Mesenchymal stem cell (in vitro differentiated cells and primary cell): Measurements from ENCODE around the gene ROBO1.

Source experiments
- DNase-seq: peaks from one replicate; pipeline ENCODE4 v3.0.0-alpha.2; 2013
- H2AFZ ChIP-seq: one replicate; pipeline ENCODE4 v1.6.1; 2013; ENCODE audit warnings: low read depth, mild to moderate bottlenecking, control low read depth, inconsistent platforms, low read length, moderate library complexity
- H2AK5ac ChIP-seq: 2 replicates; pipeline ENCODE4 v1.6.1; 2013; ENCODE audit warnings: low read length, moderate library complexity, mild to moderate bottlenecking, inconsistent platforms; ENCODE audit not compliant: severe bottlenecking
- H2BK120ac ChIP-seq: one replicate; pipeline ENCODE4 v1.6.1; 2013; ENCODE audit warnings: low read depth, mild to moderate bottlenecking, inconsistent platforms, low read length, moderate library complexity
- H2BK12ac ChIP-seq, 2 experiments: one replicate each; pipeline ENCODE4 v1.6.1; 2013; ENCODE audit warnings: inconsistent platforms in 2 of 2, low read length in 2 of 2, mild to moderate bottlenecking in 2 of 2, moderate library complexity in 2 of 2, control low read depth in 1 of 2
- H2BK15ac ChIP-seq: one replicate; pipeline ENCODE4 v1.6.1; 2013; ENCODE audit warnings: mild to moderate bottlenecking, low read depth, inconsistent platforms; ENCODE audit not compliant: poor library complexity, severe bottlenecking
- H2BK5ac ChIP-seq: 2 replicates; pipeline ENCODE4 v1.6.1; 2013; ENCODE audit warnings: low read depth, mild to moderate bottlenecking, low read length, control low read depth, inconsistent platforms; ENCODE audit not compliant: poor library complexity, severe bottlenecking
- H3K14ac ChIP-seq, 2 experiments: one replicate each; pipeline ENCODE4 v1.6.1; 2013; ENCODE audit warnings: inconsistent platforms in 2 of 2, low read length in 2 of 2, control low read depth in 1 of 2, mild to moderate bottlenecking in 1 of 2, moderate library complexity in 1 of 2
- H3K18ac ChIP-seq, 2 experiments: one replicate each; pipeline ENCODE4 v1.6.1; 2013; ENCODE audit warnings: inconsistent platforms in 2 of 2, low read length in 2 of 2, control low read depth in 1 of 2, low read depth in 1 of 2, mild to moderate bottlenecking in 1 of 2
- H3K23ac ChIP-seq, 2 experiments: one replicate each; pipeline ENCODE4 v1.6.1; 2013; ENCODE audit warnings: inconsistent platforms in 2 of 2, low read length in 2 of 2, mild to moderate bottlenecking in 2 of 2, moderate library complexity in 2 of 2, control low read depth in 1 of 2
- H3K27ac ChIP-seq: 2 replicates; pipeline ENCODE4 v1.5.1; 2013; ENCODE audit warnings: mild to moderate bottlenecking, moderate library complexity, low read length, control low read depth, inconsistent platforms; ENCODE audit not compliant: poor library complexity, severe bottlenecking
- H3K27me3 ChIP-seq, 2 experiments: 2 replicates each; pipeline versions ENCODE4 v1.6.1 to v1.7.0; 2013; ENCODE audit warnings: low read length in 2 of 2, mild to moderate bottlenecking in 2 of 2, moderate library complexity in 2 of 2, control low read depth in 1 of 2, inconsistent platforms in 1 of 2; ENCODE audit not compliant: control insufficient read depth in 1 of 2, insufficient read depth in 1 of 2
- H3K36me3 ChIP-seq, 2 experiments: 2 replicates each; pipeline versions ENCODE4 v1.6.1 to v1.7.0; 2013; ENCODE audit warnings: low read length in 2 of 2, control low read depth in 1 of 2, inconsistent platforms in 1 of 2, low read depth in 1 of 2, mild to moderate bottlenecking in 1 of 2; ENCODE audit not compliant: insufficient read depth in 2 of 2, control insufficient read depth in 1 of 2
- H3K4ac ChIP-seq, 2 experiments: one replicate each; pipeline ENCODE4 v1.6.1; 2013; ENCODE audit warnings: inconsistent platforms in 2 of 2, low read length in 2 of 2, mild to moderate bottlenecking in 2 of 2, moderate library complexity in 2 of 2, control low read depth in 1 of 2, low read depth in 1 of 2
- H3K4me1 ChIP-seq: 2 replicates; pipeline ENCODE4 v1.6.1; 2013; ENCODE audit warnings: low read depth, low read length, control low read depth; ENCODE audit not compliant: control insufficient read depth, insufficient read depth
- H3K4me2 ChIP-seq: 2 replicates; pipeline ENCODE4 v1.6.1; 2013; ENCODE audit warnings: low read length, mild to moderate bottlenecking, inconsistent platforms; ENCODE audit not compliant: poor library complexity, severe bottlenecking
- H3K4me3 ChIP-seq, 2 experiments: 2 replicates each; pipeline versions ENCODE4 v1.5.1 to v1.7.0; 2013; ENCODE audit warnings: low read length in 2 of 2, mild to moderate bottlenecking in 2 of 2, control low read depth in 1 of 2, low read depth in 1 of 2; ENCODE audit not compliant: insufficient read depth in 1 of 2
- H3K79me1 ChIP-seq: replicated peaks from 2 replicates; pipeline ENCODE4 v1.6.1; 2013; ENCODE audit warnings: mild to moderate bottlenecking, control low read depth, low read length, inconsistent platforms; ENCODE audit not compliant: poor library complexity, severe bottlenecking
- H3K9ac ChIP-seq: 2 replicates; pipeline ENCODE4 v1.7.0; 2013; ENCODE audit warnings: mild to moderate bottlenecking, low read length, moderate library complexity
- H3K9me3 ChIP-seq: 2 replicates; pipeline ENCODE4 v1.7.0; 2013; ENCODE audit warnings: mild to moderate bottlenecking, low read length; ENCODE audit not compliant: control insufficient read depth
- H4K8ac ChIP-seq: one replicate; pipeline ENCODE4 v1.6.1; 2013; ENCODE audit warnings: inconsistent platforms, mild to moderate bottlenecking, low read length, moderate library complexity
- H4K91ac ChIP-seq: one replicate; pipeline ENCODE4 v1.6.1; 2013; ENCODE audit warnings: mild to moderate bottlenecking, low read length, inconsistent platforms
- WGBS: methylation state at CpG from one replicate; pipeline ENCODE4 v1.1.7; 2013; ENCODE audit warnings: mixed read lengths; 5-methylcytosine and 5-hydroxymethylcytosine counted together

ROBO1 gene

DNA sequence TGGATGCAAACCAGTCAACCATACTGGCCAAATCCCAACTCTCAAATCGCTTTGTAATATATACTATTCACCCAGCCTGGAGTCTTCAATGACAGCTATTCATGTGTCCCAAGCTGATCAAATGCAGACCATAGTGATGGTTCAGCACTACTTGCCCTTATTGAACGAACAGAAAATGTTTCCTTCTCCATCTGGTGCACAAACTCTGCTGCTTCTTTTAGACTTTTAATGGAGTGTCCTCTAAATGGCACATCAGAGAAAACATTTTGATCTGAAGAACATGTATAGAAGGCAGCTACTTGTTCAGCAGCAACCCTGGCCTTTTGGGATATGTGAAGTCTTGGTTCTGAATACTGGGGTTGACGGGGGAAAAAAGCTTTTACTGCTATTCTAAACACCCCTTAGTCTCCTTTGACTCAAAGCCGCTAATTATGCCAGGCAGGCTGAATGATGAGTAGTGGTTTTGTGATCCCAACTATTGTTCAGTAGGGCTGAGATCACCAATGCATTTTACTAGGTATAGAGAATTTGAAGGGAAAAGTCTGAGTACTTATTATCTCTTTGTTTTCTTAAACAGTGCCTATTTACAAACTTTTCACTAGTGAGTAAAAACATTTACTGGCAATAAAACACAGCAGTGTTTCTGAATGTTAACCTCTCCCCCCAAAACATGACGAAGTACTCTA lies 781.2 kb downstream of the ROBO1 start:
- H2AFZ ChIP-seq = no peak overlapping the region
- H3K27me3 ChIP-seq = no peaks in the 10 kb centered on the region
- H3K18ac ChIP-seq = no peak overlapping the region
- H3K79me1 ChIP-seq = peaks cover 15% of the 10 kb centered on the region
- no peak overlapping the region for H3K27ac ChIP-seq
- H3K4me1 ChIP-seq = peaks cover under 1% of the 10 kb centered on the region
- DNase-seq = no peak
- no peak overlapping the region for H2BK15ac ChIP-seq
- H4K8ac ChIP-seq = no peak overlapping the region
- H3K4me2 ChIP-seq = no peak overlapping the region
- peaks cover 3% of the 10 kb centered on the region for H3K9me3 ChIP-seq
- H3K4ac ChIP-seq = no peak overlapping the region
- H3K36me3 ChIP-seq = no peaks in the 10 kb centered on the region
- no peak overlapping the region for H2BK120ac ChIP-seq
- H3K9ac ChIP-seq = no peak overlapping the region
- H4K91ac ChIP-seq = no peak overlapping the region
- H3K14ac ChIP-seq = no peak overlapping the region
- H2BK12ac ChIP-seq = no peak overlapping the region
- no peak overlapping the region for H2BK5ac ChIP-seq
- H3K23ac ChIP-seq = no peak overlapping the region
- no peak overlapping the region for H3K4me3 ChIP-seq
- WGBS = 47% methylated on average over 4 of the region's 5 CpGs
- no peak overlapping the region for H2AK5ac ChIP-seq

DNA sequence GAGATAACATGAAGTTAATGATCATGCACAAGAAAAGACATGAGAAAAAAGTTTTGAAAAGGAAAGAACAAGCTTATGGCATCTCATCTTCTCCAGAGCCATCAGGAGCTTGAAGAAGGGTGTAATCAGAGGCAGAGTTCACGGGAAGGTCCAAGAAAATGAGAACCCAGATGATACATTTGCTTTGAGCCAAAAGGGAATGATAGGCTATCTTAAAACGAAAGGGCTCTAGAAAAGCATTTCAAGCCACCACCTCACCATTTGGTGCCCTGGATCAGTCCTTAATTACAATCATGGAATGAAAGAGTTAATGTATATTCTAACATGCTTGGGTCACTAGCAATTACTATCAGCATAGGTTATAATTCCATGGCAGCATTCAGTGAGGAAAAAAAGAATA lies 781.8 kb downstream of the ROBO1 start:
- H3K27ac ChIP-seq = no peak overlapping the region
- peaks cover 12% of the 10 kb centered on the region for H3K79me1 ChIP-seq
- no peak overlapping the region for H4K8ac ChIP-seq
- no peak overlapping the region for H3K4ac ChIP-seq
- no peaks in the 10 kb centered on the region for H3K27me3 ChIP-seq
- no peak overlapping the region for H3K4me3 ChIP-seq
- no peaks in the 10 kb centered on the region for H3K9me3 ChIP-seq
- no peak for DNase-seq
- no peak overlapping the region for H2BK120ac ChIP-seq
- no peak overlapping the region for H3K9ac ChIP-seq
- H3K36me3 ChIP-seq = no peaks in the 10 kb centered on the region
- no peak overlapping the region for H3K14ac ChIP-seq
- H2AK5ac ChIP-seq = no peak overlapping the region
- H4K91ac ChIP-seq = no peak overlapping the region
- no peak overlapping the region for H2BK15ac ChIP-seq
- no peak overlapping the region for H2AFZ ChIP-seq
- H3K4me1 ChIP-seq = peaks cover 1% of the 10 kb centered on the region
- H2BK12ac ChIP-seq = no peak overlapping the region
- H3K23ac ChIP-seq = no peak overlapping the region
- H2BK5ac ChIP-seq = no peak overlapping the region
- H3K4me2 ChIP-seq = no peak overlapping the region
- no peak overlapping the region for H3K18ac ChIP-seq
- WGBS = 88% methylated on average over 1 of the region's 2 CpGs

DNA sequence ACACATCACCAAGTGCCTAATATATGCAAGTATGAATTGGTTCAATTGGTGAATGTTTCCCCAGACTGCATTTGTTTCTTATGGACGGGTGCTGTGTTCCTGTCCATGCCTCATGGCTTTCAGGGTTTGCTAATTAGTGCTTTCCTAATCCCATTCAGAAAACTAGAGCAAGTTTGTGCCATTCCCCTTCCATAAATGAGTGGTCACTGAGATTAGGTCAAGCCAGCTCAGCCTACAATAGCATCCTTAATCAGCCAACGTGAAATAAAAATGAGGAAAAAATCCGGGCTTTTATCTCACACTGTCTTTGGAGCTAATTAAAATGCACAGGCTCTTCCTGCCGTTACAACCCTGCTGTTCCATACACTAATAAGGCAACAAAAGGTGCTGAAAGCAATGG lies 788.8 kb downstream of the ROBO1 start:
- H3K4me1 ChIP-seq = peaks cover 1% of the 10 kb centered on the region
- no peaks in the 10 kb centered on the region for H3K36me3 ChIP-seq
- H3K14ac ChIP-seq = peak overlapping the region in 1 of 2 experiments; percentile 8
- H3K27ac ChIP-seq = no peak overlapping the region
- H3K27me3 ChIP-seq = no peaks in the 10 kb centered on the region
- no peak overlapping the region for H2BK15ac ChIP-seq
- no peak overlapping the region for H4K8ac ChIP-seq
- no peak overlapping the region for H3K4me2 ChIP-seq
- peaks cover 11% of the 10 kb centered on the region for H3K79me1 ChIP-seq
- no peak overlapping the region for H2BK5ac ChIP-seq
- DNase-seq = no peak
- H2AK5ac ChIP-seq = no peak overlapping the region
- H3K18ac ChIP-seq = no peak overlapping the region
- WGBS = 38% methylated on average over 3 of the region's 4 CpGs
- no peak overlapping the region for H2BK12ac ChIP-seq
- no peak overlapping the region for H3K4me3 ChIP-seq
- no peak overlapping the region for H4K91ac ChIP-seq
- no peak overlapping the region for H3K23ac ChIP-seq
- H3K9ac ChIP-seq = no peak overlapping the region
- no peak overlapping the region for H2AFZ ChIP-seq
- no peak overlapping the region for H3K4ac ChIP-seq
- no peaks in the 10 kb centered on the region for H3K9me3 ChIP-seq
- no peak overlapping the region for H2BK120ac ChIP-seq

DNA sequence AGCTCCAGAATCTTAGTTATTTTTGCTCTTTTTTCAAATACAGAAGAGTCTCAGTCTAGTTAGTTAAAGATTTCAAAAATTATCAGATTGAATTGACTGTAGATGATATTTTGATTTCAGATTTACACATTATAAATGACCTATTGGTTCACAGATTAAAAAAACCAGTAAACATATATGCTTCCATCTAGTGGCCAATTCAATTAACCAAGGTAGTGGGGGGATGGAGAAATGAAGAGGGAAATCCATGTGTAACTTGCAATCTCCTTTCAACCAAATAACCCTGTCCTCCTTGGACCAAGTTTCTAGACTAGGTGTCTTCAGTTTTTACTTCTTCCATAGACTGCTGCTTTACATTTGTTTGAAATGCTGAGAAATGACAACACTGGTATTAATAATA lies 789.8 kb downstream of the ROBO1 start:
- H4K8ac ChIP-seq = no peak overlapping the region
- H2BK12ac ChIP-seq = no peak overlapping the region
- no peak overlapping the region for H3K4me3 ChIP-seq
- H3K36me3 ChIP-seq = no peaks in the 10 kb centered on the region
- no peak overlapping the region for H3K27ac ChIP-seq
- no peak overlapping the region for H2AFZ ChIP-seq
- peak; percentile 27 for DNase-seq
- no peak overlapping the region for H2AK5ac ChIP-seq
- H3K23ac ChIP-seq = no peak overlapping the region
- H3K4ac ChIP-seq = no peak overlapping the region
- no peak overlapping the region for H3K4me2 ChIP-seq
- H2BK120ac ChIP-seq = no peak overlapping the region
- peaks cover 1% of the 10 kb centered on the region for H3K4me1 ChIP-seq
- H3K27me3 ChIP-seq = no peaks in the 10 kb centered on the region
- H4K91ac ChIP-seq = no peak overlapping the region
- no peak overlapping the region for H3K14ac ChIP-seq
- no peak overlapping the region for H2BK15ac ChIP-seq
- H3K18ac ChIP-seq = no peak overlapping the region
- H2BK5ac ChIP-seq = no peak overlapping the region
- no peaks in the 10 kb centered on the region for H3K9me3 ChIP-seq
- peaks cover 11% of the 10 kb centered on the region for H3K79me1 ChIP-seq
- H3K9ac ChIP-seq = peak overlapping the region; percentile 7
